SIG-M5 treated with dmso at 0.1 percent for 504 hours (cell line): ENCODE results near the gene PTPRQ.
"Not testable (repeated sequence)": the region's sequence is repeated elsewhere in the genome, so short reads cannot be mapped to it uniquely, and the experiment has no call there.

Experiments used
- DNase-seq: peaks from one replicate; lab custom pipeline; 2025; ENCODE audit not compliant: unreplicated experiment; lab: John Stamatoyannopoulos, UW

Gene PTPRQ

GRCh38 chr12:80632835-80633234 is 188.8 kb downstream of the PTPRQ start:
- peak; percentile 3 for DNase-seq

GRCh38 chr12:80634903-80635302 is 190.9 kb downstream of the PTPRQ start:
- DNase-seq, result no peak

DNA sequence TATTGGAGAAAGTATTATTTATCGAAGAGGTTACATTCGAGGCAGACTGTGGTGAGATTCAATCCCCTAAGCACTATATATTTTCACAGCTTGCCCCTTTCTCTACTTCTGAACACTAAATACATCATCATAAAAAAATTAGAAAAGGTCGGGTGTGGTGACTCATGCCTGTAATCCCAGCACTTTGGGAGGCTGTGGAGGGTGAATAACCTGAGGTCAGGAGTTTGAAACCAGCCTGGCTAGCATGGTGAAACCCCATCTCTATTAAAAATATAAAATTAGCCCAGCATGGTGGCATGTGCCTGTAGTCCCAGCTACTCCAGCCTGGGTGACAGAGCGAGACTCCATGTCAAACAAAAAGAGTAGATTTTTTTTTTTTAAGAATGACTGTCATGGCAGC is 192.8 kb downstream of the PTPRQ start:
- no peak for DNase-seq

DNA sequence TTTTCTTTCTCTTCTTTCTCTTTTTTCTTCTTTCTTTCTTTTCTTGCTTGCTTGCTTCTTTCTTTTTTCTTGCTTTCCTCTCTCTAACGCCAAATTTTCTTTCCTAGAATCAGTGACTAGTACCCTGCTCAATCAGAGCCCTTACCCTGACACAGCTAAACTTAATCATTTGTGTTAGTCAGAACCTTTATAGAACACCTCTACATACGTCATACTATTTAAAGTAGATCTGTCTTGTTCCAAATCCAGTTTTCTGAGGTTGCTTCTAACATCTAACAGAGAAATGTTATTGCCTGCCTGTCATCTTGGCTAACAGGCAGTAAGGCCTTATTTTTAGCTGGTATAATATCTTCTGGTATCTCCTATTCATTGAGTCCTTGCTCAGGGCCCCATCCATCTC is 197.9 kb downstream of the PTPRQ start:
- no peak for DNase-seq

DNA sequence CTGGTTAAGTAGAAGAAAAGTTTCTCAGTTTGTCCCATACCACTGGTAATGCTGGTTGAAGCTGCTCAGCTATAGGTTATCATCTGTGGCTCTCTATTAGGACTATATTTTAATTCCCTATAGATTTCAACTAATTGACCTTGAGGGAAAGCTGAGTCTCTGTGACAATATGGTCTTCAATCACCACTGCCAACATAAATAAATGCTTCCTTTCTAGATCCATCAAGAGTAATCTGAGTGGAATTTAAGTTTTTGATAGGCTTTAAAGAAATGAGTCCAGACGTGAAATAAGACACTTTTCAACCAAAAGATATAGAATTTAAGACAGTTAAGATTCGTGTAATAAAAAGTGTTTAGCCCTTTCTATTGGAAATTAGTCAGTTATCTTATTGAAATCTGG is 199.9 kb downstream of the PTPRQ start:
- DNase-seq, result no peak

DNA sequence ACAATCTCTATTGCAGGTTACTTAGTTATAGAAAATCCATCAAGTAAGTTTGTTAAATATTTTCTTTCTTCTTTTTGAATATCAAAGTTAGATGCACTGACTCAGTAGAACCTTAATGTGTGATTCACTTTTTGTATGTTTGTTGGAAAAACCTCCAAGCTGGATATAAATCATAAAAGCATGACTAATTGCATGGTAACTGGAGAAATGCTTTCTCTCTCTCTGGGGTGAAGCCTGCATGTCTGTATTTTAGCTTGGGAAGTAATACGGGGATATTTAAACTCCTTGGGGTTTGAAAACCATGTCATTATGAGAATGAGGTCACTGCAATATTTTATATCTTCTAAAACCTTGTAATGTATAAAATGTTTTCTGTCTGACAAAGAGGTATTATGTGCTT is 204.8 kb downstream of the PTPRQ start:
- DNase-seq, result no peak

DNA sequence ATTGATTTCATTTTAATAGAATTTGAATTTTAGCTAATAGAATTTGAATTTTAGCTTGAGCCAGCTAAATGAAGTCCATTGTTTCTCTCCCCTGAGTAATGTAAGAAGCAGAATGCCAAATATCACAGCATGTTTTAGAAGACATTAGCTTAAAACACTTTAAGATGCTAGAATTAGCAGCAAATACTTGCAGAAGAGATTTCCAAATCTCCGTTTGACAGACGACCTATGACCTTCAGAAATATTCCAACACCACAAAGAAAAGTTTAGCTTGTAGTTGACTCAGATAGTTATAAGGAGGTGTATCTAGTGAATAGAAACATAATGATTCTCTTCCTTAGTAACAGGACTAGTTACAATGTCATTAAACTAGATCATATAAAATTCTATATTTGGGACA is 211.7 kb downstream of the PTPRQ start:
- no peak for DNase-seq

DNA sequence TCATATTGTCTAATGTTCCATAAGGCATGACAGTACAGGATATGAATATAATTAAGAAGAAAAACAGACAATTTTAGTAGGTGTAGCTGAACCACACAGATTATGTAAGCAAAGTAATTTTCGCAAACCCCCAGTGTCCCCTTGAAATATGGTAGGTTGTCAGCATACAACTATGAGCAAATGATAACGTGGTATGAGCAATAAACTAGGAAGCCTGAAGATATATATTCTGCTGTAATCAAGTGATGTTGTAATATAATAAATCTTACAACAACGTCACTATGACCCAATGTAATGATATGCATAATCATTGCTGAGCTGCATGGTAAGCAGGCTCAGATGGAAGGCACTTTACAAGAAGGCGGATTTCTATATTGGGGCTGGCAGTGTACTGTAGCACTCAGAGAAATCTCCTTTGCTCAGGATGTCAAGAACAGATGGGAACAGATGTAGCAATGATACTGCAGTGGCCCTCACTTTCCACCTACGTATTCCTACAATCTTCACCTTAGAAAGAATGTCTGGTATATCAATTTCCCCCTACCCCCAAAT is 215.6 kb downstream of the PTPRQ start:
- no peak for DNase-seq

GRCh38 chr12:80662586-80662985 is 218.6 kb downstream of the PTPRQ start:
- DNase-seq, result no peak

DNA sequence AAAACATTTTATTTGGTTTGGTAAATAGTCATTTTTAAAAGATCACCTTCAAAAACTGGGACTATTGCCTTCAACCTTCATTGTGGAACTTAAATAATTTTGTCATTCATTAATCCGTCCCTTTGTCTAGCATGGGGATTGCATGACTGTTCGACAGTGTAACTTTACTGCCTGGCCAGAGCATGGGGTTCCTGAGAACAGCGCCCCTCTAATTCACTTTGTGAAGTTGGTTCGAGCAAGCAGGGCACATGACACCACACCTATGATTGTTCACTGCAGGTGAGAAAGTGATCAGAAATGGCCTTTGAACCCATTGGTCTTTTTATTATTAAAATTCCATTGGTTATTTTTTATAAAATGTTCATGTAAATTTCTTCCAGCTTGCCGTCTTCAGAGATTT is 226.2 kb downstream of the PTPRQ start:
- no peak for DNase-seq

DNA sequence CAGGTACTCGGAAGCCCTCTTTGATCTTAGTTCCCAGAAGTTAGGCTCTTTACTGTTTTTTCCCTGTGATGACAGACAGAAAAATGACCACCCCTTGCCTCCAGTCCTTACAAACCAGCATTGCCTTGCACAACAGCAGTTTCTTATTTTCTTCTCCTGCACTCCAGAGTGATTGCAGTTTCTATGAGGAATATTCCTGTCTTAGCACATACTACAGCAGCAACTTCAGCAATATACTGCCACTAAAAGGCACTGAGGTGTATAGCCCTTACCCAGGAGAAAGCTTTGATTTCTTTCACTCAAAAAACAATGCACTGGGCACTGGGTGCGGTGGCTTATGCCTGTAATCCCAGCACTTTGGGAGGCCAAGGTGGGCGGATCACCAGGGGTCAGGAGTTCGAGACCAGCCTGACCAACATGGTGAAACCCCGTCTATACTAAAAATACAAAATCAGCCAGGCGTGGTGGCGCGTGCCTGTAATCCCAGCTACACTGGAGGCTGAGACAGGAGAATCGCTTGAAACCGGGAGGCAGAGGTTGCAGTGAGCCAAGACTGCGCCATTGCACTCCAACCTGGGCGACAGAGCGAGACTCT is 232.1 kb downstream of the PTPRQ start:
- DNase-seq, result not testable (repeated sequence)

DNA sequence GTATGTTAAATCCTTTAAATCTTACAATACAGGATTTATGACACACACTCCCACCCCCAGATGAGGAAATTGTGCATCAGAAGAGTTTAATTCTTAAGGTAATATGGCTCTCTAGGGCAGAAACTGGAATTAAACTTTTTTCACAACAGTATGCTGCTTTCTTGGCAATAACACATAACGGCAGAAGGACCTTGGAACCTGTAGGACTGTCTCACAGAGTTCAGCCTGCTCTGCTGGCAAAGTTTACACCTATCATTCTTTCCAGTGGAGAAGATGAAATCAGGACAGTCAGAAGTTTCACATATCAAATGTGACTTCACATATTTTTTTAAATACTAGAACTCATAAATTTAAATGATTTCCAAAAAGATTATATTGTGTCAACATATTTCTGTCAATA is 232.8 kb downstream of the PTPRQ start:
- DNase-seq, result no peak

GRCh38 chr12:80677994-80678393 is 234.0 kb downstream of the PTPRQ start:
- DNase-seq, result no peak

DNA sequence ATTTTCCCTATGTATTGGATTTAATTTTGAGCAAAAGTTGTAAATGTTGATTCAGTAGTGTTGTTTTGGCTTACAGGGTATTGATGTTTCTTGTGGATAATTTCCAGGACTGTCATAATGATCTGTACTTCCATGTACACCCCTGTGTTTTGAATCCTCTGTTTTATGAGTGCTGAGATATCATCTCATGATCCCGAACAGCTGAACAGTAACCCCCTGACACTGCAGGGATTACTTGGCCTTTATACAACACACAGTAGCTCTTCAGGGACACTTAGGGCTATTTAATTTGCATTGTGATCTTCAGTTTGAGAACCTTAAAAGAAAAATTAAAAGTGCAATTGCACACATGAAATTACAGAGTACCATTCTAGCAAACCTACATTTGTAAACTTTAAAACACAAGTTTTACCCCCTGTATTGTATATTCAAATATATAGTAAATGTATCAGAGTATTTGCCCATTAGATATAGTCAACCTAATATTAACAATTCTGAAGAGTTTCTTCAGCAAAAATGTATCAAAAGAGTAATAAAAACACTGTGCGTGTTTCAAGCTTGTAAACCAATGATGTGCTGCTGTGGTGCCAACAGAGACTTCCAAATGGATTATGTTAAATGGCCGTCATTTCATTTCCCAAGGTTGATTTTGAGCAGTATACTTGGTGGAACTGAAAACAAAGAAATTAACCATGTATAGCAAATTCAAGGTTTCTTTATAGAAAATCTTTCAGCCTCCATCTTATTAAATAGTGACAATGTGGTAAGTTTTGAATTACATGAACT is 235.5 kb downstream of the PTPRQ start:
- no peak for DNase-seq

DNA sequence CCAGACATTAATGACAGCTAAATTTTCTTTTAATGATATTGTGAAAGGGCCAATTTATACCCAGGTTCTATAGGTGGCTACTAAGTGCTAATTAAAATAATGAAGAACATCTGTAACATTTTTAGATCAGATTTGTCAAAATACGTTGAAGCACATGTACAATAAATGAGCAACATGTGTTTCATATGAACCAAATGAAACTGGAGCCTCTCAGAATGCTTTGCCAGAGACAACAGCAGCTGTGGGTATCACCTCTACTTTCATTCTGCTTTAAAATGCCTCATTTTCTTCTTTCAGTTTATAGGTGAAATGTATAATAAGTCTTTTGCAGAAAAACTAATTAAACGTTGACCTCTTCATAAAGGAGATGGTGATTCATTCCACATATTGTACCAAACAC is 237.3 kb downstream of the PTPRQ start:
- no peak for DNase-seq

- no peak for DNase-seq
Measured at GRCh38 chr12:80681786-80682185, 237.8 kb downstream of the PTPRQ start.

DNA sequence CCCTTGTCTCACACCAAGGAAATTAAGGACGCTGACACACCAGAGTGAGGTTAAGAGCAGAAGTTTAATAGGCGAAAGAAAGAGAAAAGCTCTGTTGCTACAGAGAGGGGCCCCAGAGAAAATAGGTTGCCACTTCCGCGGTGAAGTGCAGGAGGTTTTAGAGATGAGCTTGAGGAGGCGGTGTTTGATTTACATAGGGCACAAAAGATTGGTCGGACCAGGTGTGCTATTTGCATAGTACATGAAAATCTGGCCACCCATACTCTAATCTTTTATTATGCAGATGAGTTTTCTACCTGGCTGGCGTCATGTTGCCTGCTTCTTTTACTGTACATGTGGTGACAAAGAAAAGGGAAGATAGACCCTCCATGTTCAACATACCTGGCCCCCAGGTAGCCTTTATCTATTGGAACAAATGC is 240.1 kb downstream of the PTPRQ start:
- DNase-seq, result no peak

- no peak for DNase-seq
Measured at GRCh38 chr12:80690090-80690489, 246.1 kb downstream of the PTPRQ start.

- no peak for DNase-seq
Measured at GRCh38 chr12:80690513-80690912, 246.5 kb downstream of the PTPRQ start.

- DNase-seq, result no peak
Measured at GRCh38 chr12:80692114-80692513, 248.1 kb downstream of the PTPRQ start.

- no peak for DNase-seq
Measured at GRCh38 chr12:80697270-80697887, 253.3 kb downstream of the PTPRQ start.

DNA sequence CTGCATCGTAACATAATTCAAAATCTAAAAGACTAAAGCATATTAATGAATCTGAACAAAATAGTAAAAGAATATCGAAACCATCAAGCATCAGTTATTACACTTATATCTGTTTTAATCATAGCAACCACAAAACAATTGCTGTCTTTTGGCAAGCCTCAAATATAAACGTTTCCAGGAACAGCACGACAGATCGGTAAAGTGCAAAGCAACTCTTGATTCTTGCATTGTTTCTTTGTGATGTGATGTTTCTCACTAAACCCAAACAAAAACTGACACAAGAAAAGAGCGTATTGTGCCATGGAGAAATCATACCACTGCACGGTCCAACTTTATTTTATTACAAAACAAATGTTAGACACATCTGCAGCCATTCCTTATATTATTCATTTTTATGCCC is 254.2 kb downstream of the PTPRQ start:
- DNase-seq, result no peak
